Prostate gland (tissue), 2 donors: ENCODE results near the gene LRRTM4. TPM values are rescaled to one million over a fixed set of nuclear protein-coding genes. Genes with fewer than 3 reads are reported as not detected.

Experiments
- DNase-seq: peaks from one replicate; pipeline ENCODE4 v3.0.0-alpha.2; 2019; ENCODE audit warnings: low spot score
- H3K27ac ChIP-seq, 2 donors: fragments of 200-600 bp; sonication (generic); 2 replicates each; pipeline ENCODE4 v1.5.1; 2017 to 2019
- H3K27me3 ChIP-seq: fragments of 200-600 bp; sonication (generic); replicated peaks from 2 replicates; pipeline ENCODE4 v1.5.1; 2019; ENCODE audit not compliant: insufficient read depth
- H3K36me3 ChIP-seq, 2 donors: fragments of 200-600 bp; sonication (generic); 1 replicate in 1 of 2; 2 replicates in 1 of 2; pipeline versions ENCODE4 v1.5.1 to v1.8.1; 2017 to 2019
- H3K4me1 ChIP-seq: fragments of 200-600 bp; sonication (generic); replicated peaks from 2 replicates; pipeline ENCODE4 v1.5.1; 2019
- H3K4me3 ChIP-seq, 2 donors: fragments of 200-600 bp; sonication (generic); 2 replicates each; pipeline ENCODE4 v1.5.1; 2017 to 2019
- H3K9me3 ChIP-seq: fragments of 200-600 bp; sonication (generic); 2 replicates; pipeline ENCODE4 v1.5.1; 2017
- CTCF ChIP-seq, 4 experiments: fragments of 200-600 bp in 2 of 4; fragments of 450-650 bp in 2 of 4; sonication (generic) in 2 of 4; IDR thresholded peaks; 1 replicate in 3 of 4; 2 replicates in 1 of 4; pipeline ENCODE4 v1.5.1; 2016 to 2019; ENCODE audit warnings: antibody characterized with exemption in 4 of 4, mild to moderate bottlenecking in 2 of 4, moderate library complexity in 2 of 4
- POLR2A ChIP-seq: fragments of 450-650 bp; IDR thresholded peaks from one replicate; pipeline ENCODE4 v1.6.1; 2016; ENCODE audit warnings: antibody characterized with exemption, mild to moderate bottlenecking
- POLR2AphosphoS5 ChIP-seq: sonication (generic); formaldehyde crosslinking; IDR thresholded peaks from one replicate; pipeline ENCODE4 v1.6.1; 2017; ENCODE audit warnings: antibody characterized with exemption
- WGBS: methylation state at CpG from one replicate; pipeline ENCODE4 v1.1.5; 2018; 5-methylcytosine and 5-hydroxymethylcytosine counted together
- intact Hi-C: fragments of 100-400 bp; cut with DNase I; formaldehyde crosslinking; loops from one replicate; pipeline ENCODE4 v1.14.2; 2022
- total RNA-seq, 2 donors: library from RNA; depleted of rRNA; stranded (reverse); fragments of >200 nt; gene quantifications; one replicate each; pipeline ENCODE4 v1.1.0, GENCODE V29; 2016

The LRRTM4 gene
- total RNA-seq, 2 donors from 2014 or later, result 0.09 to 6.2 TPM

GRCh38 chr2:77508511-77508910 lies 13.7 kb downstream of the LRRTM4 start:
- Histone ChIP-seq H3K4me3 (no peak overlapping the region), H3K27me3 (no peaks in the 10 kb centered on the region), H3K36me3 (no peaks in the 10 kb centered on the region), H3K9me3 (no peaks in the 10 kb centered on the region), H3K27ac (no peak overlapping the region), H3K4me1 (no peaks in the 10 kb centered on the region)
- intact Hi-C loops, result no loop called here
- TF ChIP-seq CTCF (IDR thresholded peaks at IDR 0.05) (no peak), POLR2A (no peak), POLR2AphosphoS5 (no peak)
- no peak for DNase-seq
- WGBS, result 98% methylated on average over 1 of the region's 1 CpG

- Histone ChIP-seq H3K4me3 (no peak overlapping the region), H3K9me3 (no peaks in the 10 kb centered on the region), H3K27ac (no peak overlapping the region), H3K27me3 (no peaks in the 10 kb centered on the region), H3K4me1 (no peaks in the 10 kb centered on the region), H3K36me3 (no peaks in the 10 kb centered on the region)
- intact Hi-C loops, result no loop called here
- whole genome bisulfite sequencing, result 88% methylated on average over 6 of the region's 6 CpGs
- DNase-seq, result no peak
- no peak for TF ChIP-seq POLR2AphosphoS5
Measured at GRCh38 chr2:77507657-77508056, 14.5 kb downstream of the LRRTM4 start.

- WGBS, result 90% methylated on average over 7 of the region's 7 CpGs
- Histone ChIP-seq H3K27ac (no peak overlapping the region), H3K36me3 (no peaks in the 10 kb centered on the region), H3K4me3 (no peak overlapping the region), H3K4me1 (no peaks in the 10 kb centered on the region), H3K27me3 (no peaks in the 10 kb centered on the region), H3K9me3 (no peaks in the 10 kb centered on the region)
- DNase-seq, result no peak
- intact Hi-C loops, result no loop called here
- TF ChIP-seq POLR2A (no peak), POLR2AphosphoS5 (no peak), CTCF (IDR thresholded peaks at IDR 0.05) (no peak)
Measured at GRCh38 chr2:77488141-77488540, 34.0 kb downstream of the LRRTM4 start.

GRCh38 chr2:77487074-77487803 lies 34.9 kb downstream of the LRRTM4 start:
- Histone ChIP-seq H3K9me3 (no peaks in the 10 kb centered on the region), H3K4me3 (no peak overlapping the region), H3K27ac (no peak overlapping the region), H3K4me1 (no peaks in the 10 kb centered on the region), H3K36me3 (no peaks in the 10 kb centered on the region), H3K27me3 (no peaks in the 10 kb centered on the region)
- DNase-seq, result no peak
- 89% methylated on average over 15 of the region's 15 CpGs for WGBS
- intact Hi-C loops, result no loop called here
- TF ChIP-seq POLR2AphosphoS5, result no peak
- no peak for TF ChIP-seq POLR2A
- no peak for TF ChIP-seq CTCF (IDR thresholded peaks at IDR 0.05)

GRCh38 chr2:77484026-77484425 lies 38.1 kb downstream of the LRRTM4 start:
- Histone ChIP-seq H3K36me3 (no peaks in the 10 kb centered on the region), H3K27ac (no peak overlapping the region), H3K4me3 (no peak overlapping the region), H3K4me1 (no peaks in the 10 kb centered on the region), H3K9me3 (no peaks in the 10 kb centered on the region), H3K27me3 (no peaks in the 10 kb centered on the region)
- DNase-seq, result no peak
- TF ChIP-seq POLR2A (no peak), POLR2AphosphoS5 (no peak), CTCF (IDR thresholded peaks at IDR 0.05) (no peak)
- intact Hi-C loops, result no loop called here
